Measurements from ENCODE around the gene GLCCI1.
"Not testable (repeated sequence)": the region's sequence is repeated elsewhere in the genome, so short reads cannot be mapped to it uniquely, and the experiment has no call there.

Gene GLCCI1

GRCh38 chr7:7990441-7990761, 21.8 kb downstream of the GLCCI1 start:
- no peak for DNase-seq

GRCh38 chr7:7992506-7992905, 23.9 kb downstream of the GLCCI1 start:
- DNase-seq, result no peak

- DNase-seq, result not testable (repeated sequence)
Measured at GRCh38 chr7:7995348-7995747, 26.8 kb downstream of the GLCCI1 start.

- DNase-seq, result peak; percentile 25
Measured at GRCh38 chr7:7996568-7996967, 28.0 kb downstream of the GLCCI1 start.

- DNase-seq, result no peak
Measured at GRCh38 chr7:8000315-8000941, 31.8 kb downstream of the GLCCI1 start.

- no peak for DNase-seq
Measured at GRCh38 chr7:8003077-8003476, 34.5 kb downstream of the GLCCI1 start.

GRCh38 chr7:8005279-8005678, 36.7 kb downstream of the GLCCI1 start:
- DNase-seq, result no peak

GRCh38 chr7:8014399-8014798, 45.8 kb downstream of the GLCCI1 start:
- no peak for DNase-seq

GRCh38 chr7:8015100-8015745, 46.6 kb downstream of the GLCCI1 start:
- no peak for DNase-seq

GRCh38 chr7:8015746-8016120, 47.1 kb downstream of the GLCCI1 start:
- DNase-seq, result no peak

GRCh38 chr7:8017423-8017822, 48.8 kb downstream of the GLCCI1 start:
- DNase-seq, result no peak

- no peak for DNase-seq
Measured at GRCh38 chr7:8018961-8019360, 50.4 kb downstream of the GLCCI1 start.

- DNase-seq, result no peak
Measured at GRCh38 chr7:8022628-8023027, 54.0 kb downstream of the GLCCI1 start.

- DNase-seq, result no peak
Measured at GRCh38 chr7:8035192-8035591, 66.6 kb downstream of the GLCCI1 start.

GRCh38 chr7:8035647-8036518, 67.3 kb downstream of the GLCCI1 start:
- DNase-seq, result peak; percentile 18

GRCh38 chr7:8037151-8037550, 68.6 kb downstream of the GLCCI1 start:
- no peak for DNase-seq

- no peak for DNase-seq
Measured at GRCh38 chr7:8040768-8041369, 72.3 kb downstream of the GLCCI1 start.

GRCh38 chr7:8042796-8043535, 74.4 kb downstream of the GLCCI1 start:
- no peak for DNase-seq

GRCh38 chr7:8044761-8045430, 76.3 kb downstream of the GLCCI1 start:
- DNase-seq, result no peak

- DNase-seq, result not testable (repeated sequence)
Measured at GRCh38 chr7:8048067-8048466, 79.5 kb downstream of the GLCCI1 start.

- no peak for DNase-seq
Measured at GRCh38 chr7:8051373-8051772, 82.8 kb downstream of the GLCCI1 start.

- no peak for DNase-seq
Measured at GRCh38 chr7:8051998-8052397, 83.4 kb downstream of the GLCCI1 start.

All from DMS153 (cell line).